NAMALWA (cell line): Measurements from ENCODE around the gene NR2C2AP.
"Not testable (repeated sequence)": the region's sequence is repeated elsewhere in the genome, so short reads cannot be mapped to it uniquely, and the experiment has no call there.

ENCODE experiments used
- DNase-seq: peaks from one replicate; pipeline ENCODE4 v3.0.0-alpha.2; 2015; ENCODE audit warnings: low spot score

NR2C2AP gene

DNA sequence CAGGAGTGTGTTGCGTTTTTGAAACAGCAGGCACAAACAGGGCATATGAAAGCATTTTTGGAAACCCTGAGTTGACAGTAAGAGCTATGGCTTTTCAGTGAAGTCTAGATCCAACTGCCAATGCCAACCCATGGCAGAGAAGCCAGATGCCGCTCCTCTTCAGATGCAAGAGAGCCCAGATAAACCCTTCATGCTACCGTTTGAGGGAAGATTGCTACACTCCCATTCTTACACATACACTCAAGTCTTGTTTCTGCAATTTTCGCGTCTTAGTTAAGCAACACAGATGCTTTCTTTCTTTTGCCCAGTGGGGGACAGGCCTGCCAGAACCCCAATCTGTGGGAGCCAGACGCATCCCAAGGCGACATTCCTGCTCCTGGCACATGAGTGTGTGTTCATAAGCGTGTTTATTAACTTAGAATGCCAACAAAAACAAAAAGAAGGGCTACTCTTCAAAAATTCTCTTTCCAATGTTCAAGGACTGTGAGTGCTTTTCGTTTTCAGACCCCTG lies 21.7 kb downstream of the NR2C2AP start:
- no peak for DNase-seq

DNA sequence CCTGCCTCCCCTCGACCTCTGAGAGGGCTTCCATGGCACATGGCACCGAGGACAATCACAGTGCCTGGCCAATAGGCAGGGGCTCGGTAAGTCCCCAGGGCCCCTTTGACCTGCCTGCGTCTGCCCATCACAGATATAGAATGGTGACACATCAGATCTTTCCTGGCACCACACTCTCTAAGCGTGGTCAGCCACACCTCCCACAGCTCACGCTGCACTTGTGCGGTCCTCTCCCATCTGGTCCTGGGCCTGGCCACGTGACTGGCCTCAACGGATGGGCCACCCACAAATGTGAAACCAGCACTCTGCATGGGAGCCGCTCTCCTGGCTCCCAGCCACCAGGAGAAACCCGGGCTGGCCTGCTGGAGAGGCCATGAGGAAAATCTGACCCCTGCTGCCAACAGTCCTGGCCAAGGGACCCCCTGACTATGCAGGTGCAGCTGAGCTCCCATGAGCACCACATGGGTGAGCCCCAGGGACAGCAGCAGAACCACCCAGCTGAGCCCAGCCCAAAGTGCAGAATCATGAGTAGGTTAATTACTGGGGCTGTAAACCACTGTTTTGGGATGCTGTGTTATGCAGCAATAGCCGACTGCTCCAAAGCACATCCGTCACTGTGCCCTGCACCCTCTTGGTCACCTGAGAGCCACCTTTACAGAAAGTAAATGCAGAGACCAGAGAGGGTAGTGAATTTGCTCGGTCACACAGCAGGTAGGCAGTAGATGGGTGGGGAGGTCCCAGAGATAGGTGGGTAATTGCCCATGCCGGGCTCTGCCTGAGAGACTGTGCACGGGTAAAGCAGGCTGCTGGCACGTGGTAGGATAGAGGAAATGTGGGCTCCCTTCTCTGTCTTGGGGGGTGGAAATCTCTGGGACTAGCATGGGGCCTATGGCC lies 23.4 kb downstream of the NR2C2AP start:
- no peak for DNase-seq

DNA sequence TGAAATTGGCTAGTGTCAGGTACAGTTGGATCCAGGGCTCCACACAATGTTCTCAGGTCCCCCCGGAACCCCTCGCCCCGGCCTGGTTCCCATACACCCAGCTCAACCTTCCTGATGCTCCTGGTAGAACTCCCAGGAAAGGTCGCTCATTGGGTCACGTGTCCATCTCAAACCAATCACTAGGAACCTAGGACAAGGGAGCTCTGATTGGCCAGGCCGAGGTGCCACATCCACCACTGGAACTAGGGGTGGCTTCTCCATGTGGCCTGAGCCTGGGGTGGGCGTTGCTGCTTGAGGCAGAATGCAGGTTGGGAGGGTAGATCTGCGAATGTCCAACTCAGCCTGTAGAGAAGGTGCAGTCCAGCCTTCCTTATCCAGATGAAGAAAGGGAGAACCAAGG lies 26.3 kb downstream of the NR2C2AP start:
- no peak for DNase-seq

DNA sequence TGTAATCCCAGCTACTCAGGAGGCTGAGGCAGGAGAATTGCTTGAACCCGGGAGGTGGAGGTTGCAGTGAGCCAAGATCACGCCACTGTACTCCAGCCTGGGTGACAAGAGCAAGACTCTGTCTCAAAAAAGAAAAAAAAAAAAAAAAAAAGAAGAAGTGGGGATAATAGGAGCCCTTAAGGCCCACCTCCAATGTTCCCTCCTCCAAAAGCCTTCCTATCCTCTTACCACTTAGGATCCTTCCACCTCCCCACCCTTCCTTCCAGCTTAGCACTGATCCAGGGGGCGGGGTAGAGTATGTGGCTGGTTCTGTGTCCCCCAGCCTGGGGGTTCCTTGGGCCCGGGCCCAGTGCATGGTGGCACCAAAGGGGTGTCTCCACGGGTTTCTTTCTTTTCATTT lies 30.0 kb downstream of the NR2C2AP start:
- not testable (repeated sequence) for DNase-seq

DNA sequence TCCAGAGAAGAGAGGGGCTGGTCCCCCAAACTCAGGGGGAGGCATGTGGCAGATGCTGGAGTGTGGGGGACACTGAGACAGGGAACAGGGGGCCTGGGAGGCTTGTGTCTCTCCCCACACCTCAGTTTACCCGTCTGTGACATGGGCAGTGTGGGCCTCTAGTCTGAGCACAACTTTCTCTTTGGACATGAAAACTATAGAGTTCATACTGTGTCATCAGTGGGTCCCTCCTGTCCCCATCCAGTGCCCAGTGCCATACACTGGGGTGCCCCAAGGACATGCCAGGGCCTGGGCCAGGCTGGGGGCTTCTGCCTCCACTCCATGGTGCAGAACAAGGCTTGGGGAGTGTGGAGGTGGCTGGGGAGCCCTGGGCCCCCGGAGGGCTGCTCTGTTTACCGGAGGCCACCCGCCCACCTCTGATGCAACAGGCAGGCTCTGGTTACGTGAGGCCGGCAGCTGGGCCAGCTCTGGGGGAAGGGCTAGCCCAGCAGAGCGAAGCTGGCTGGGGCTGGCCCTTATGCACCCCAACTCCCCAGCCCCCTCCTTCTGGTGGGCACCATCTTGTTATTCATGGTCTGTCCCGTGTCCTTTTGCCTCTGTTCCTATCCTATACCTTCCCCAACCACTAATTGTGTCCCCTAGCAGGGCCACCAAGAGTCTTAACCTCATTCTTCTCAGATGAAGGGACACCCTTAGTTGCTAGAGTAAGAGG lies 31.2 kb downstream of the NR2C2AP start:
- peak; percentile 80 for DNase-seq

DNA sequence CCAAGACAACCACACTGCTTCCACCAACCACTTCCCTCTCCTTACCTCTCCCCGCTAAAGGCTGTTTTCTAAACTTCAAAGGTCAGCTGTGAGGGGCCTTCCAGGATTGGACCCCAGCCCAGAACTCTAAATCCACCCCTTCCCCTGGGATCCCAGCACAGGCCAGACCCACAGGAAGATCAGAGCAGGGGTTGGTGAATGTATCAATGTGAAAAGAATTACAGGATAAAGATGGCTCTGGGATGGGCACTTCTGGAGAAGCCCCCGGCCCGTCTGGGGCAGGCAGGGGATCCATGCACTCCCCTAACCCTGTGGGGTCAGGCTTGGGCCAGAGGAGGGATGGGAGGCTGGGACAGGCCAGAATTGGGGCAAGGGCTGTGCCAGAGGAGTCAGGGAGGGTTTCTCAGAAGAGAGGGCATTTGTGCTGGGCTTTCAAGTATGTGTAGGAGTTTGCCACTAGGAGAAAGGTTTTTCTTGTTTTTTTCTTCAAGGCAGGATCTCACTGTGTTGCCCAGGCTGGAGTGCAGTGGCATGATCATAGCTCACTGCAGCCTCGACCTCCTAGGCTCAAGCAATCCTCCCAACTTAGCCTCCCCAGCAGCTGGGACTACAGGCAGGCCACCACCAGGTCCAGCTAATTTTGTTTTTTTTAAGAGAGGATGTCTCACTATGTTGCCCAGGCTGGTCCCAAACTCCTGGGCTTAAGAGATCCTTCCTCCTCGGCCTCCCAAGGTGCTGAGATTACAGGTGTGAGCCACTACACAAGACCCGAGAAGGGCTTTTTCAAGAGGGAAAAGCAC lies 32.1 kb downstream of the NR2C2AP start:
- DNase-seq: peak; percentile 43

DNA sequence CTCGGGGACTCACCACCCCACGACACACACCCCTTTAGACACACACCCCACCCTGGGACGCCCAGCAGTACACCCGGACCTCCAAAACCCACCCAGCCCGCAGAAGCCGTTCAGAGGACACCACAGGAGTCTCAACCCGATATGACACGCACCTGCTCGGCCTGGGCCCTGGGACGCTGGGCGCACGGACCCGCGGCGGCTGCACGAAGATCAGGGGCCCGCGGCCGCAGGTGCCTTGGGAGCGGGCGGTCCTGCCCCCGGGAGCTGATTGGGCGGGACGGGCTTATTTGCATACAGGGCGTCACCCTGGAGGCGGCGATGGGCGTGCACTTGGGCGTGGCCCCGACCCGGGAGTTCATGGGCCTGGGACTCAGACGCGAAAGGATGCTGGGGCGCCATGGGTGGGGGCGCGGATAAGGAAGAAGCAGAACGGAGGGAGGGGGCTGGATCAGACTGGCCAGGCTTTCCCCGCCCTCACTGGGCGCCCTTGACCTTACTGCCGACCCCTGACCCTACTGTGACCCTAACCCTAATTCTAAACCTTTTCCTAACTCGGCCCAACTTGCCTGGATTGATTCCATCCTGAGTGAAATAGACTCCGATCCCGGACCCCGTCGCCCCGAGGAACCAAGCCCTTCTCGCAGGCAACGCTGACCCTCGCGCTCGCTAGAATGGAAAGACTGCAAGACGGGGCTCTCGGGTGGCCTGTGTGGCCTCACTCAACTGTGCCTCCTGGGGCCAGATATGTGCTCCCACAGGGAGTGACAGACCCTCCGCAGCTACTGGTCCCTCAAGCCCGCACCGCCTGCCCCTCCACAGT lies 33.0 kb downstream of the NR2C2AP start, which contains the start of gene MEF2B:
Gene MEF2B, minus strand, starts transcription at position 211 of the 820 bp plus-strand sequence. CDS start 19,528 bp downstream, outside the sequence.
- DNase-seq: peak; percentile 95

DNA sequence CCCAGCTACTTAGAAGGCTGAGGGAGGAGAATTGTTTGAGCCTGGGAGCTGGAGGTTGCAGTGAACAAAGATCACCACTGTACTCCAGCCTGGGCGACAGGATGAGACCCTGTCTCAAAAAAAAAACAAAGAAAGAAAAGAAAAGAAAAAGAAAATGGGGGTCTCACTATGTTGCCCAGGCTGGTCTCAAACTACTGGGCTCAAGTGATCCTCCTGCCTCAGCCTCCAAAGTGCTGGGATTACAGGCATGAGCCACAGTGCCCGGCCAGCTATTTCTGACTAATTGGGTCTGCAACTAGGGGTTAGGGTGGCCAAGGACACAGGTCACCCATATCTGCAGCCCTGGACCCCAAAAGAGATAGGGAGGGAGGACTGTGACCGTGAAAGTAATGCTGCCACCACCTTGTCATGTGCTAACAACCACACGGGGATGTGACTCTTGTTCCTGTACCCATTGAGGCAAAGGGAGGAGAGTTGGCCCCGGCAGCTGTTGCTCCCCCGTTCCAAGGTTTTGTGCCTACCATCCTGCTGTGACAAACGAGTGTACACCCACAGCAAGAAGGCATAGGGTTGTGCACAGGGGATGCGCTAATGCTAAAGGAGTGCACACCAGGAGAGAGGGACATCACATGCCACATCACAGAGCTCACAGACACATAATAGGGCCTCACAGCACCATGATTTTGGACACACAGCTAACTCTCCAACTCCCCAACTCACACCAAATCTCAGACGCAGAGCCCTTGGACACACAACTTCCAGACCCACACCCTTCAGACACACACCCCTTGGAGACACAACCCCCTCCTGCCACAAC lies 33.8 kb downstream of the NR2C2AP start:
- DNase-seq: peak; percentile 62

DNA sequence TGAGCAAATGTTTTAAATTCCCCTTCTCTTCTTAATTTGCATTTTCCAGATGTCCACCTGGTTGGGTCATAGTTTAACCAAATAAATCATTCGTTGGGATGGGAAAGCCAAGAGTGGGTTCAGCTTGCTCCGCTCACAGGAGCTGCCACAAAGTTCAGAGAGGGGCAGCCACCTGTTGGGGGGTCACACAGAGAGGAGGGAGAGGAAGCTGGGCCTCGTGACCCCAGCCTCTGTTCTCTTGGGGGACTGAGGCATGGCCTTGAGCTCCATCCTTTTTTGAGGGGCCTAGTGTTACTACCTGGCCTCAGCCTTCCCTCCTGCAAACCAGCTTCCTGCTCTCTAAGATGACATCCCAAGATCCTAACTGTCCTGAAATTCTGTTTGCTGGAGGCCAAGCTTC lies 35.6 kb downstream of the NR2C2AP start:
- DNase-seq: peak; percentile 46

DNA sequence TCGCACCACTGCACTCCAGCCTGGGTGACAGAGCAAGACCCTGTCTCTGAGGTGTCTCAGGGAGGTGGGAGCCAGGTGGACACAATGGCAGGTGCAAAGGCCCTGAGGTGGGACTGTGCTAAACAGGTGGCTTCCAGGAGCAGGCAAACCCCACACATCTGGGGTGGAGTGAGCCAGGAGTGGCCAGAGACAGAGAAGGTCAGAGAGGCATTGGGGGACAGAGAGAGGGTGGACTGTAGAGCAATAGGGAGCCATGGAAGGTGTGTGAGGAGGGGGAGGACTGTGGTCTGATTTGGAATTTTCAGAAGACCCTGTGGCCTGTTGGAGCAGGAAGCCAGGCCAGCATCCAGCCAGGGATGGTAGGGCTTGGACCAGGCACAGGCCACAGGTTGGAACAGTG lies 37.8 kb downstream of the NR2C2AP start:
- no peak for DNase-seq

DNA sequence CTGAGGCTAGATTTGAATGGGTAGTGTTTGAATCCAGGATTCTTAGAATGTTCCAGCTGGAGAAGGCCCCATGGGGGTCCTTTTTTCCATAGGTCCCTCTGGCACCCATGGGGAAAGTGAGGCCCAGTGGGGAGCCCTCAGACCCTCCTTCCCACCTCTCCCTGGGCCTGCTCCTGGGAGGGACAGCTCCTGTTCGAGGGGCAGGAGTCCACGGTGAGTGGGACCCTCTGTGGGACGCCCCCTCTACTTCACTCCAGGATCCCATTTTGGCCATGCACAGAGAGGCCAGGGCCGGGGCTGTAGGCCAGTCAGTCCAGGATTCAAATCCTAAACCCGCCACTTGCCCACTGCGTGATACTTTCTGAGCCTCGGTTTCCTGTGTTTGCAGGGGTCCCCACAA lies 40.7 kb downstream of the NR2C2AP start:
- no peak for DNase-seq

DNA sequence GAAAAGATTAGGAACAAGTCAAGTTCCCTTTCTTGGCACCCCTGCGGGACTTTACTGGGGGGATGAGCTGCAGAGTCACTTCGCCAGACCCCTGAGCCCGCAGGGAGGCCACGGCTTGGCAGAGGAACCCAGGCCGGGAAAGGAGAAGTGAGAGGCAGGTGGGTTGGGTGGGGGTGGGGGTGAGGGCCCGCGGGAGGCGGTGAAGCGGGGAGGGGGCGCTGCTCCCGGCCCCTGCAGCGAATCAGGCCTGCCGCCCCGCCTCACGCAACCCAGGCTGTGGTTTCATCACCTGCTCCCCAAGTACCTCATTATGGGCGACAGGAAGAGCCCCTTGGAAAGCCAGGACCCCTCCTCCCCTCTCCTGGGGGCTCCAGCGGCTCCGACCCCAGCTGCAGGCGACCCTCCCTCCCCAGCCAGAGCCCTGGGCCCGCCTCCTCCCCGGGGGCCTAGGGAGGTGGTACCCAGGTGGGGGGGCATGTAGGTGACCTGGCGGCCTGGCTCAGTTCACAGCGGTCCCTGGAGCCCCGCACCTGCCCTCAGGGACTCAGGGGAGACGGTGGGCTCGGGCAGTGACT lies 42.7 kb downstream of the NR2C2AP start:
- DNase-seq: peak; percentile 87

DNA sequence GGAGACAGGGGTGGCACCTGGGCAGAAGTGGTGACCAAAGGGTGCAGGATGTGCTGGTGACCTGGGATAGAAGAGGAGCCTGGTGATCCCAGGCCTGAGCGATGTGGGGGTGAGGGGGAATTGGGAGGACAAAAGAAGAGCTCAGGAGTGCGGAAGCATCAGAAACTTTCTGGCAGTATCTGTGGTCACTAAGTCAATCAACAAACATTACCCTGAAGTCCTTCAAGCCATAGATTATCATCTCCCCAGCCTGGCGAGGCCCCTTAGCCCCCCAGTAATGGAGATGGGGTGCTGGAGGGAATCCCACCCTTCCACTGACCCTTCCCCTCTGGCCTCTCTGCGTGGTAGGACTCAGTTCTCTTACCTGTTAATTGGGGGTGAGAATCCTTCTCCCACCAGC lies 43.7 kb downstream of the NR2C2AP start:
- no peak for DNase-seq

DNA sequence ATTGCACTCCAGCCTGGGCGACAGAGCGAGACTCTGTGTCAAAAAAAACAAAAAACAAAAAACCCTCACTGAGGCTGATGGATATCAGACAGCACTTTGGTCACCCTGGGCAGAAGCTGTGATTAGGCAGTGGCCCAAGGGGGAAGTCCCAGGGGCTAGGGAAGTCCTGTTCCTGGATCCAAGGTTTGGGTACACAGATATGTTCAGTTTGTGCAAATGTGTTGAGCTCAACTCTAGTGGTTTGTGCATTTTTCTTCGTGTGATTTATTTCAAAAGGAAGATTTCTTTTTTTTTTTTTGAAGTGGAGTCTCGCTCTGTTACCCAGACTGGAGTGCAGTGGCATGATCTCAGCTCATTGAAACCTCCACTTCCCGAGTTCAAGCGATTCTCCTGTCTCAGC lies 45.4 kb downstream of the NR2C2AP start:
- no peak for DNase-seq

DNA sequence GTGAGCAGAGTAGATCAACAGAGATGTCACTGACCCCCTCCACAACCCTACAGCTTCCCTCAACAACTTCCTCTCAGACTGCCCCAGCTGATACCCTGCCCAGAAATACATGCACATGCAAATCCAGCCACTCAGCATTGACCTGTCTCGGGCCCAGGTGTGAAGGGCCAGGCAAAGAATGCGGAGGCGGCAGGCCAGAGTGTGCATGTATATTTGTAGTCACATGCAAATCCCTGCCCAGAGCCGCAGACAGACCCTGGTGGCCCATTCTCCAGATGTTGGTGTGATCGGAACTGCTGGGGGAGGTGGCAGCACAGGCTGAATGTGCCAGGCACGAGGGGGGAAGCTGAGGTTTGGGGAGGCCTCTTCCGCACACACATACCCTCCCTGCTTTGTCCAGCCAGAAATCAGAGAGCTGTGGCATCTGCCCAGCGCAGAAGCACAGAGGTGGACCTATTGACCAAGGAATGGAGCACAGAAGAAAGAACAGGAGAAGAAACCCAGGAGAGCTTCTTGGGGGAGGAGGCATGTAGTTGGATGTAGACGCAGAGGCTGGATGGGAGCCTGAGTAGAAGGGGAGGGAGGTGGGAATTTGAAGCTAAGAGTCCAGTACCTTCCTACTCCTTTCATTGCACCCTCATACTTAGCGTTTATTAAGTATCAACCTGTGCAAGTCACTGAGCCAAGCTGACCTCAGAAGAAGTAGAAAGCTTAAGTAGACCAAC lies 47.6 kb downstream of the NR2C2AP start:
- DNase-seq: peak; percentile 95

DNA sequence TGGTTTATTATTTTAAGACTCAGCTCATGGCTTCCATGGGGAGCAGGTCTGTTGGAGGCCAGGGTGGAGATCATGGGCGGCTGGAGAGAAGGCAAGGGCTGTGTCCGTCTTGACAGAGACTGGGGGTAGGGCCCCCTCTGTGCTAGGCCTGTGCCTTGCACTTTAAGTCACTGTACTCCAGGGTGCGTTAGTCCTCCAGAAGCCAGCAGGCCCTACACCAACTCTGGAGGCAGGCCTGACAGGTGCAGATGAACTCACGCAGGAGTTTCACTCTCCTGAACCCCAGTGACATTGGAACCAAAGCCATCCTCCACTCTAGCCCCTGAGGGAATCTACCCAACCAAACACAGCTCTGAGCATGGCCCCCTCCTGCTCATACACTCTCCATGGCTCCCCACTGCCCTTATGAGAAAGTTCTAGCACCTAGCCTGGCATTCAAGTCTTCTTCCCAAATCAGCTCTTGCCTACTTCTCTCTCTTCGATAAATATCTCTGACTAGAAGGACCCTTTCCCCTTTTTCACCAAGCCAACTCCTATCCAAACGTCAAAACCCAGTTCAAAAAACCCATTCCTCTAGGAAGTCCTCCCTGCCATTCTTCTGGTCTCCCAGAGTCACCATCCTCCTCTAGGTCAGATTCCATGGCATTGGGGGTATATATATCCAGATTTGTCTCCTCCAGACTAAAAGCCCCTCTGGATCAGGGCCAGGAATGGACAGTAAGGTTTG lies 48.3 kb downstream of the NR2C2AP start:
- peak; percentile 73 for DNase-seq

DNA sequence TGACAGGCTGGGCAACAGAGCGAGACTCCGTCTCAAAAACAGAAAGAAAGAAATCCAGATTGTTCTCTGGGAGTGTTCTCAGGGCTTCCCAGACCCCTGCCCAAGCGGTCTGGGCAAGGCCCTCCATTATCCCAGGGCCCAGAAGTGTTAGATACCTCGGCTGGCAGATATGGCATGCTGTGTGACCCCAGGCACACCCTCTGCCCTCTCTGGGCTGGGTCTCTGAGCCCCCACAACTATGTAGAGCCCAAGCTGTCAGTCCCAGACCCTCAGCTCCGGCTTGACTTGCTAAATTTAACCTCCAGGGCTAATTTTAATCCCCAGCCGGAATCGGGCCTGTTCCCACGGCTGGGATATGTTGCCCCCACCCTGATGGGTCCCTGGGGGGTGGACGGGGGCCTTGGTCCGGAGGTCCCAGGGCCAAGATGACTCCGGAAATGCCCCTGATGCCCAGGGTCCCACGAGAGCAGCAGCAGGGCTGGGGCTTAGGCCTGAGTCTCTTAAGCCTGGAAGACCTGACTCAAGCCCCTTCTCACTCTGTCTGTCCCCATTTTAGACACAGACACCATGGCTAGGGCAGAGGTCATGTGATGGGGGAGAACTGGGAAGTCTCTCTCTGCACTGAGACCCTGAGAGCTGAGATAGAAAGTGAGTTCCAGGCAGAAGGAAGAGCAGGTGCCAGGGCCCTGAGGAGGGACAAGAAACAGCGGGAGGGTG lies 50.4 kb downstream of the NR2C2AP start:
- no peak for DNase-seq

DNA sequence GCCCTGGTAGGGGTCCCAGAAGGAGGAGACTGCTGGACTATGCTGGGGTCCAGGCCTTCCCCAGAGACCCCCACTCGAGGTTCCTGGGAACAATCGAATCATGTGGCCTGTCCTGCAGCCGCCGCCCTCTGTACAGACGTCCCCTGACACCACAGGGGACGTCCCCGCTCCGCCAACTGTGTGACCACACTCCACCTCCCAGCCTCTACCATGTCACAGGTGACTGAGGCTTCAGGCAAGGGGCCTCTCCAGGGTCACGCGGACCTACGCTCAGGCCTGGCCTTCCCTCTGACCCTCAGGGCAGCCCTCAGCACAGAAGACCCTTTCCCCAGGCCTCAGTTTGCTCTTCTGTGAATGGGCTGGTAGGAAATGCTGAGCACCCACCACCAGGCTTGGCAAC lies 51.8 kb downstream of the NR2C2AP start:
- DNase-seq: no peak
